Nephron (organoid): ENCODE results near the gene SACM1L.
"Not testable (repeated sequence)": the region's sequence is repeated elsewhere in the genome, so short reads cannot be mapped to it uniquely, and the experiment has no call there.

ENCODE experiments used
- H3K27ac Mint-ChIP-seq, 3 experiments: 2 replicates each; pipeline ENCODE4 v1.8.0; 2020; ENCODE audit warnings: mixed read lengths in 3 of 3, mild to moderate bottlenecking in 2 of 3, moderate library complexity in 1 of 3
- H3K27me3 Mint-ChIP-seq: 2 replicates; pipeline ENCODE4 v1.8.0; 2021; ENCODE audit warnings: low read depth, mild to moderate bottlenecking, moderate library complexity, mixed read lengths
- H3K36me3 Mint-ChIP-seq: 2 replicates; pipeline ENCODE4 v1.8.0; 2020; ENCODE audit warnings: low read depth, mixed read lengths
- H3K4me1 Mint-ChIP-seq: 2 replicates; pipeline ENCODE4 v1.8.0; 2020; ENCODE audit warnings: mixed read lengths
- H3K4me3 Mint-ChIP-seq, 3 experiments: 2 replicates each; pipeline ENCODE4 v1.8.0; 2020; ENCODE audit warnings: mild to moderate bottlenecking in 3 of 3, mixed read lengths in 3 of 3, moderate library complexity in 2 of 3
- H3K9me3 Mint-ChIP-seq: 2 replicates; pipeline ENCODE4 v1.8.0; 2020; ENCODE audit warnings: mixed read lengths
- TF ChIP-seq, protein P1 (sequence below), 3 experiments: fragments of 200-600 bp; sonication (generic); IDR thresholded peaks; one replicate each; pipeline ENCODE4 v1.5.0; 2021; ENCODE audit warnings: antibody characterized with exemption in 3 of 3; ENCODE audit not compliant: unreplicated experiment in 3 of 3

SACM1L gene

DNA sequence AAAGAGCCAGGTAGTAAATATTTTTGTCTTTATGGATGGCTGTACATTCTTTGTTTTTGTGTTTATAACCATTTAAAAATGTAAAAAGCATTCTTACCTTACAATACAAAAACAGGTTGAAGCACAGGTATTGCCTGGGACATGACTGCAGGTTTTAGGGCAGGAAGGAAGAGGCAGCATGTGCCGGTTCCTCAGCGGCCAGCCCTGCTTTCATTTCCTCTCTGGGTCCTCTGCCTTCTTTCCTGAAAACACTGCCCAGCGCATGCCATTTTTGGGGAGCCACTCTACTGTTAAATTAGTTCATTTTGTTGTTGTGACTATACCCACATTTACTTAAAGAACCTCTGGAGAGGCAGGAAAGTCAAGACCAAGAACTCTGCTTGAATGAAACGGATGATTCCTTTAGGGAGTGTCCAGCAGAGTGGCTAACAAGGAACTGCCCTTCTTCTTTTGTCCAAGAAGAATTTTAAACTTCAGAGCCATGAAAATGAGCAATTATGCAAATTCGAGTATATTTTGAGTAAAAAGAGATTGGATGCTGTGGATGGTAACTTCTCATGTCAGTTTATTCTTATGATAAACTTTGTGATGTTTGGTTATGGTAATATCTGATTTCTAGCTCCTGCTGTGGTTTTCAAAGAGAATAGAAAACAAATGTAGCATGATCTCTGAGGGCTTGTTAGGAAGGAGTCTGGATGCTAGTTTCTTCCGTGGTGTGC is 52.7 kb downstream of the SACM1L start:
- Mint-ChIP-seq H3K27ac (no peak overlapping the region), H3K4me3 (no peak overlapping the region), H3K27me3 (no peaks in the 10 kb centered on the region), H3K9me3 (no peaks in the 10 kb centered on the region), H3K36me3 (peaks cover 60% of the 10 kb centered on the region), H3K4me1 (no peaks in the 10 kb centered on the region)
- TF ChIP-seq, protein P1, sequence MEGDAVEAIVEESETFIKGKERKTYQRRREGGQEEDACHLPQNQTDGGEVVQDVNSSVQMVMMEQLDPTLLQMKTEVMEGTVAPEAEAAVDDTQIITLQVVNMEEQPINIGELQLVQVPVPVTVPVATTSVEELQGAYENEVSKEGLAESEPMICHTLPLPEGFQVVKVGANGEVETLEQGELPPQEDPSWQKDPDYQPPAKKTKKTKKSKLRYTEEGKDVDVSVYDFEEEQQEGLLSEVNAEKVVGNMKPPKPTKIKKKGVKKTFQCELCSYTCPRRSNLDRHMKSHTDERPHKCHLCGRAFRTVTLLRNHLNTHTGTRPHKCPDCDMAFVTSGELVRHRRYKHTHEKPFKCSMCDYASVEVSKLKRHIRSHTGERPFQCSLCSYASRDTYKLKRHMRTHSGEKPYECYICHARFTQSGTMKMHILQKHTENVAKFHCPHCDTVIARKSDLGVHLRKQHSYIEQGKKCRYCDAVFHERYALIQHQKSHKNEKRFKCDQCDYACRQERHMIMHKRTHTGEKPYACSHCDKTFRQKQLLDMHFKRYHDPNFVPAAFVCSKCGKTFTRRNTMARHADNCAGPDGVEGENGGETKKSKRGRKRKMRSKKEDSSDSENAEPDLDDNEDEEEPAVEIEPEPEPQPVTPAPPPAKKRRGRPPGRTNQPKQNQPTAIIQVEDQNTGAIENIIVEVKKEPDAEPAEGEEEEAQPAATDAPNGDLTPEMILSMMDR (IDR thresholded peaks at IDR 0.05; ENCODE audit: unreplicated experiment in 3 of 3): no peak

DNA sequence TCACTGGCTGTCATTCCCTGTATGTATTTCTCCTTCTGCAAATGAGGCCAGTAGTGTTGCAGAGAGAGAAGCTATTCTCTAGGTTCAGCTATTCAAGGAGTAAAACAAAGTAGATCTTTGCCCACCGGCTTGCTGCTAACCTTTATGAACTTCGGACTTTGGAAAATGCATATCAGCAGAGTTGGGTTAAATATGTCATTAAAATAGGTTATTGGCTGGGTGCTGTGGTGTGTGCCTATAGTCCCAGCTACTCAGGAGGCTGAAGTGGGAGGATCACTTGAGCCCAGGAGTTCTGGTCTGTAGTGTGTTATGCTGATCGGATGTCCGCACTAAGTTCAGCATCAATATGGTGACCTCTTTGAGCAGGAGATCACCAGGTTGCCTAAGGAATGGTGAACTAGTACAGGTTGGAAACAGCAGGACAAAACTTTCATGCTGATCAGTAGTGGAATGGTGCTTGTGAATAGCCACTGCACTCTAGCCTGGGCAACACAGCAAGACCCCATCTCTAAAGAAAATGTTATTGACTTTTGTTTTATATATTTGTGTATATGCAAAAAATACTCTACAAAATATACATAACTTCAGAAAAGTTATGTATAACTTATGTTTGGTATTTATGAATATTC is 53.4 kb downstream of the SACM1L start:
- H3K27me3 Mint-ChIP-seq: no peaks in the 10 kb centered on the region
- H3K4me1 Mint-ChIP-seq: no peaks in the 10 kb centered on the region
- no peak overlapping the region for H3K4me3 Mint-ChIP-seq
- TF ChIP-seq, protein P1 (IDR thresholded peaks at IDR 0.05; ENCODE audit: unreplicated experiment in 3 of 3): no peak
- peaks cover 54% of the 10 kb centered on the region for H3K36me3 Mint-ChIP-seq
- H3K9me3 Mint-ChIP-seq: no peaks in the 10 kb centered on the region
- H3K27ac Mint-ChIP-seq: no peak overlapping the region

DNA sequence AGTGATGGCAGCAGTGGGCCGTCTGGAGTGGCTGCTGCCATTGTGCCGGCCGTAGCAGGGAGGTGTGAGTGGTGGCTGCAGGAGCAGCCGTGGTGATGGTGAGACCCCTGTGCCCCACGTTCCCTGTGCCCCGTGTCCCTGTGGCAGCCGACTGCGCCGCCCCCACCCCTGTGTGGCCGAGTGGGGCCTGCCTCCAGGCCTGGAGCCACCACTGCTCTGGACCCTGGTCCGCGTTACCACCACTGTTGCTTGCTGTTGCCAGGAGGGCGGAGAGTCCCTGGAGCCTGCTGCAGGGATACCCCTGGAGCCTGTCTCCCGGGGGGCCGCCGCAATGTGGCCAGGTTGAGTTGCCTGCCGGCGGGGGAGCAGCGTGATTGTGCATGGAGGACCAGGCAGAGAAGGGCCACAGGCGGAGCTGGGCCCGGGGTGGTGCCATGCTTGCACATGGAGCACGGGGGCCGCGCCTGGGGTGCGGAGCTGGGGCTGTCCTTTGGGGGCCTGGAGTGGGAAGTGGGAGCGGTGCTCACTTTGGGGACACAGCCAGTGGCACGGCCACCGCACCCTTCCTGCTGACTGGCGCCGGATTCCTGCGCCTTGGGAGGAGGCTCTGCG is 57.1 kb downstream of the SACM1L start:
- Mint-ChIP-seq H3K36me3 (peaks cover 28% of the 10 kb centered on the region), H3K4me1 (no peaks in the 10 kb centered on the region), H3K4me3 (no peak overlapping the region), H3K27me3 (no peaks in the 10 kb centered on the region), H3K9me3 (no peaks in the 10 kb centered on the region), H3K27ac (no peak overlapping the region)
- TF ChIP-seq, protein P1 (IDR thresholded peaks at IDR 0.05; ENCODE audit: unreplicated experiment in 3 of 3): no peak

DNA sequence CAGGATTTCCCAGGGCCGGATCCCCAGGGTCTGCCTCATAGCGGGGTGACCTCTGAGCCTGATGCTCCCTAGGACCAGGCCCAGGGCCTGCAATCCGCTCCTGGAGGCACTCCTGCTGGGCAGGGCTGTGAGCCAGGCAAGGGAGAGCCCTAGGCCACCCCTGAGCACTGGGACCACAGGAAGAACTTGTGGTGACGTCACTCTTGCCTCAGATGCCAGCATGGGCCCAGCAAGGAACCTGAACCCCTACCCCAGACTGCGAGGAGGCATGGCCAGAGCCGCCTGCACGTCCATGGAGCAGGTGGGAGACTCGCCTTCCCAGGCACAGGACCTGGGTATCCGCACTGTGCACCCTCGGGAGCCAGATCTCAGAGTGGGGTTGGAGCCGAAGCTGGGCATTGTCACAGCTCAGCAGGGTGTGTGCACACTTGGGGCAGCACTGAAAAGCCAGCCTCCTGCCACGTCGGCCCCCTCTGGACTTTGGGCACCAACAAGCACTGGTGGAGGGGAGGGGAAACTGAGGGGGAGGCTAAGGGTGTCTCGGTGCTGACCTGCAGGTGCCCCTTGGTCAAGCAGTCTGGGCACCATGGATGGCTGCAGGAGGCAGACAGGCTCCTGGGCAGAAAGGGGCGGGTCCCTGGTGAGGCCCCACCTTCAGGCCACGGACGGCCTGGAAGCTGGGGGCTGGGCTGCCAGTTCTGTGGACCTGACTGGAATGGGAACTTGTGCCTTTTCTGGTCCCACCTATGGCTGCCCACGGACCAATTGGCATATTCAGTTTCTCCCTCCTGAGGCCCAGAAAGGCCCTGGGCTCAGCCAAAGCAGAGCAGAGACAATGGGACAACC is 57.8 kb downstream of the SACM1L start:
- H3K36me3 Mint-ChIP-seq: peaks cover 25% of the 10 kb centered on the region
- no peak overlapping the region for H3K4me3 Mint-ChIP-seq
- TF ChIP-seq, protein P1 (IDR thresholded peaks at IDR 0.05; ENCODE audit: unreplicated experiment in 3 of 3): no peak
- no peak overlapping the region for H3K27ac Mint-ChIP-seq
- no peaks in the 10 kb centered on the region for H3K27me3 Mint-ChIP-seq
- no peaks in the 10 kb centered on the region for H3K9me3 Mint-ChIP-seq
- no peaks in the 10 kb centered on the region for H3K4me1 Mint-ChIP-seq

DNA sequence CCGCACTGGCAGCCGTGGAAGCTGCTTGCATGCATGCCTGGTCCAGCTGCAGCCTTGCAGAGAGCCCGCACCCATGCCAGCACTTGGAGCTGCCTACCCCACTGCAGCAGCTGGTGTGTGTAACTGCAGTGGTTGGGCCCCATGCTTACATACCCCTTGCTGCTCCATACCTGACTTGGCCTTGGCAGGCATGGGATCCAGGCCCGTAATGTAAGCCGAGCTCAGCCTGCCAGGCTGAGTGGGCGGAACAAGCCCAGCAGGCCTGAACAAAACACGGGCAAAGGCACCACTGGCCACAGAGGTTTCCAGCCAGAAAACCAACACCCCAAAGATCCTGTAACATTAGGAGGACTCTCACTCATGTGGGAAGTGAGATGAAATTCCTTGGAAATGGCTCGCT is 58.9 kb downstream of the SACM1L start:
- Mint-ChIP-seq H3K36me3 (peaks cover 19% of the 10 kb centered on the region), H3K27ac (no peak overlapping the region), H3K4me1 (no peaks in the 10 kb centered on the region), H3K9me3 (no peaks in the 10 kb centered on the region), H3K4me3 (no peak overlapping the region), H3K27me3 (no peaks in the 10 kb centered on the region)
- TF ChIP-seq, protein P1 (IDR thresholded peaks at IDR 0.05; ENCODE audit: unreplicated experiment in 3 of 3): no peak

DNA sequence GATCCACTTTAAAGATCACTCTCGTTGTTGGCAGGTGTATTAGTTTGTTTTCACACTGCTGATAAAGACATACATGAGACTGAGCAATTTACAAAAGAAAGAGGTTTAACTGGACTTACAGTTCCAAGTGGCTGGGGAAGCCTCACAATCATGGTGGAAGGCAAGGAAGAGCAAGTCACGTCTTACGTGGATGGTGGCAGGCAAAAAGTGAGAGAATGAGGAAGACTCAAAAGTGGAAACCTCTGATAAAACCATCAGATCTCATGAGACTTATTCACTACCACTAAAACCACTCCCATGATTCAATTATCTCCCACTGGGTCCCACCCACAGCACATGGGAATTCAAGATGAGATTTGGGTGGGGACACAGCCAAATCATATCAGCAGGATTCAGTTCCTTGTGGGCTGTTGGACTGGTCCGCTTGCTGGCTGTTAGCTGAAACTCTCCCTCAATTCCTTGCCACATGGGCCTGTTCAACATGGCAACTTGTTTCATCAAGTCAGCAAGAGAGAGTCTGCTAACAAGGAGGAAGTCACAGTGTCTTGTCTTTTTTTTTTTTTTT is 59.9 kb downstream of the SACM1L start:
- peaks cover 16% of the 10 kb centered on the region for H3K36me3 Mint-ChIP-seq
- not testable (repeated sequence) for H3K27me3 Mint-ChIP-seq, H3K27ac Mint-ChIP-seq, H3K9me3 Mint-ChIP-seq, H3K4me1 Mint-ChIP-seq, H3K4me3 Mint-ChIP-seq
